HCT116 (cell line): ENCODE results near the gene ACE. TPM values are rescaled to one million over a fixed set of nuclear protein-coding genes. Genes with fewer than 3 reads are reported as not detected.

Experiments
- ATAC-seq: fragments of 200-7000 bp; cut with Tn5 transposase; 2 replicates; pipeline ENCODE4 v1.9.1; 2020; ENCODE audit warnings: mild to moderate bottlenecking, moderate library complexity
- BruUV-seq: library from RNA; stranded (reverse); fragments of 400-500 nt; replicated peaks from 2 replicates; lab custom pipeline; 2021; lab: Mats Ljungman, UMichigan
- CTCF ChIA-PET: fragments of 300-600 bp; sonication (Branson Sonifier 250); formaldehyde crosslinking; loops from one replicate; lab custom pipeline; 2021; ENCODE audit warnings: antibody characterized with exemption; lab: Charles Lee
- POLR2A ChIA-PET: fragments of 300-600, 350-600 bp; sonication (Branson Sonifier 250); formaldehyde crosslinking; loops from one replicate; lab custom pipeline; 2021; ENCODE audit warnings: antibody characterized with exemption; lab: Charles Lee
- RAD21 ChIA-PET, 2 experiments: fragments of 300-600 bp; sonication (Branson Sonifier 250); formaldehyde crosslinking; loops; one replicate each; lab custom pipeline; 2023; ENCODE audit warnings: low total read pairs in 2 of 2; ENCODE audit not compliant: uncharacterized antibody in 2 of 2, unreplicated experiment in 2 of 2, low non-redundant PET in 1 of 2; lab: Charles Lee
- DNase-seq: peaks from one replicate; pipeline ENCODE4 v3.0.0-alpha.2; 2010; ENCODE audit warnings: low read depth, low spot score
- H2AFZ ChIP-seq: fragments of 200-600 bp; shearing (Covaris generic), sonication (generic); 2 replicates; pipeline ENCODE4 v1.6.1; 2017; ENCODE audit warnings: low read depth, mixed run types, mixed read lengths, antibody characterized with exemption, low read length; ENCODE audit not compliant: poor library complexity, severe bottlenecking
- H3K27ac ChIP-seq: 2 replicates; pipeline ENCODE4 v1.5.1; 2012; ENCODE audit warnings: low read depth, low read length
- H3K27me3 ChIP-seq: fragments of 200-600 bp; sonication (generic); 2 replicates; pipeline ENCODE4 v1.6.1; 2016; ENCODE audit warnings: mixed run types, low read length, mixed read lengths; ENCODE audit not compliant: insufficient read depth
- H3K36me3 ChIP-seq, 2 experiments: fragments of 200-500 bp in 1 of 2; fragments of 200-600 bp in 1 of 2; sonication (Bioruptor generic) in 1 of 2; sonication (generic) in 1 of 2; 2 replicates each; pipeline versions ENCODE4 v1.5.1 to v1.6.1; 2014 to 2016; ENCODE audit warnings: low read length in 2 of 2, inconsistent platforms in 1 of 2, mixed read lengths in 1 of 2, mixed run types in 1 of 2; ENCODE audit not compliant: insufficient read depth in 2 of 2, control insufficient read depth in 1 of 2
- H3K4me1 ChIP-seq, 2 experiments: fragments of 200-600 bp in 1 of 2; sonication (generic) in 1 of 2; 2 replicates each; pipeline versions ENCODE4 v1.5.1 to v1.6.1; 2012 to 2017; ENCODE audit warnings: low read length in 2 of 2, inconsistent platforms in 1 of 2, mild to moderate bottlenecking in 1 of 2, mixed read lengths in 1 of 2, mixed run types in 1 of 2, moderate library complexity in 1 of 2; ENCODE audit not compliant: insufficient read depth in 2 of 2, control insufficient read depth in 1 of 2
- H3K4me2 ChIP-seq: fragments of 200-600 bp; sonication (generic); 2 replicates; pipeline ENCODE4 v1.6.1; 2017; ENCODE audit warnings: mixed run types, low read length, mixed read lengths
- H3K4me3 ChIP-seq, 2 experiments: fragments of 200-600 bp in 1 of 2; sonication (generic) in 1 of 2; replicated peaks in 1 of 2; 2 replicates each; pipeline ENCODE4 v1.5.1; 2011 to 2016; ENCODE audit warnings: low read length in 2 of 2, control low read depth in 1 of 2, low read depth in 1 of 2, mild to moderate bottlenecking in 1 of 2, mixed read lengths in 1 of 2, mixed run types in 1 of 2
- H3K79me2 ChIP-seq: fragments of 200-600 bp; sonication (generic); 2 replicates; pipeline ENCODE4 v1.6.1; 2017; ENCODE audit warnings: mild to moderate bottlenecking, mixed run types, low read length, moderate library complexity, mixed read lengths; ENCODE audit not compliant: insufficient read depth
- H3K9ac ChIP-seq: fragments of 200-600 bp; sonication (generic); 2 replicates; pipeline ENCODE4 v1.6.1; 2016; ENCODE audit warnings: low read length, mixed read lengths
- H3K9me2 ChIP-seq: fragments of 200-600 bp; sonication (generic), shearing (Covaris generic); 2 replicates; pipeline ENCODE4 v1.6.1; 2017; ENCODE audit warnings: mixed run types, mild to moderate bottlenecking, moderate library complexity; ENCODE audit not compliant: insufficient read depth
- H3K9me3 ChIP-seq, 2 experiments: fragments of 200-500 bp in 1 of 2; fragments of 200-600 bp in 1 of 2; sonication (Bioruptor generic) in 1 of 2; sonication (generic) in 1 of 2; 2 replicates each; pipeline ENCODE4 v1.6.1; 2014 to 2017; ENCODE audit warnings: low read length in 2 of 2, mixed read lengths in 2 of 2, inconsistent platforms in 1 of 2, low read depth in 1 of 2, mild to moderate bottlenecking in 1 of 2, mixed run types in 1 of 2, moderate library complexity in 1 of 2; ENCODE audit not compliant: control insufficient read depth in 1 of 2, insufficient read depth in 1 of 2
- H4K20me1 ChIP-seq: fragments of 200-600 bp; sonication (generic), shearing (Covaris generic); 2 replicates; pipeline ENCODE4 v1.6.1; 2017; ENCODE audit warnings: mixed run types, mild to moderate bottlenecking, moderate library complexity; ENCODE audit not compliant: insufficient read depth
- CEBPB ChIP-seq: IDR thresholded peaks from 2 replicates; pipeline ENCODE4 v1.6.1; 2012; ENCODE audit warnings: low read depth
- EGR1 ChIP-seq: IDR thresholded peaks from 2 replicates; pipeline ENCODE4 v1.6.1; 2012; ENCODE audit warnings: low read depth
- ELF1 ChIP-seq: IDR thresholded peaks from 2 replicates; pipeline ENCODE4 v1.6.1; 2012; ENCODE audit warnings: low read depth, borderline replicate concordance
- EZH2 ChIP-seq: fragments of 200-600 bp; sonication (generic); IDR thresholded peaks from 2 replicates; pipeline ENCODE4 v1.6.1; 2017; ENCODE audit warnings: antibody characterized with exemption, mixed run types
- POLR2A ChIP-seq: IDR thresholded peaks from 2 replicates; pipeline ENCODE4 v1.7.0; 2011; ENCODE audit warnings: borderline replicate concordance; ENCODE audit not compliant: insufficient read depth, insufficient read length; ENCODE audit errors: extremely low read depth
- POLR2AphosphoS5 ChIP-seq: IDR thresholded peaks from 2 replicates; pipeline ENCODE4 v1.6.1; 2011; ENCODE audit warnings: mild to moderate bottlenecking, low read depth, low read length, moderate library complexity
- SP1 ChIP-seq: IDR thresholded peaks from 2 replicates; pipeline ENCODE4 v1.6.1; 2012; ENCODE audit warnings: low read depth
- SRF ChIP-seq: IDR thresholded peaks from 2 replicates; pipeline ENCODE4 v1.6.1; 2012; ENCODE audit warnings: low read depth
- TCF7L2 ChIP-seq: IDR thresholded peaks from 2 replicates; pipeline ENCODE4 v1.7.0; 2011; ENCODE audit warnings: borderline replicate concordance, inconsistent platforms; ENCODE audit not compliant: insufficient read depth, insufficient read length; ENCODE audit errors: extremely low read depth
- intact Hi-C: fragments of 100-400 bp; cut with micrococcal nuclease; formaldehyde crosslinking; loops from 2 replicates; pipeline ENCODE4 v1.10.0; 2022
- total RNA-seq: library from RNA; stranded (reverse); gene quantifications from one replicate; pipeline ENCODE4 v1.2.1, GENCODE V29; 2021; ENCODE audit not compliant: unreplicated experiment
- TF ChIP-seq, protein P1 (sequence below): IDR thresholded peaks from 2 replicates; pipeline ENCODE4 v1.6.1; 2012; ENCODE audit warnings: low read depth

The ACE gene
- total RNA-seq, 1 experiment from 2014 or later = 7.7 TPM

- intact Hi-C loops = no loop called here
- no peaks in the 10 kb centered on the region; the same call in 1 of the 2 replicates for H3K27me3 ChIP-seq
Observed at GRCh38 chr17:63540590-63540989, 63.7 kb downstream of the ACE start.

More at GRCh38 chr17:63540590-63540989, 63.7 kb downstream of the ACE start:
- H3K4me3 ChIP-seq = no peak overlapping the region
- no peaks in the 10 kb centered on the region for H4K20me1 ChIP-seq
- ChIA-PET CTCF (no interaction called here), RAD21 (no interaction called here)
- H3K9me3 ChIP-seq = no peaks in the 10 kb centered on the region
- H3K4me2 ChIP-seq = no peak overlapping the region
- no peak for DNase-seq
- H3K9ac ChIP-seq = no peak overlapping the region
- TF ChIP-seq SRF (no peak), EZH2 (no peak), POLR2A (no peak), CEBPB (no peak), POLR2AphosphoS5 (no peak), SP1 (no peak), ELF1 (no peak), TCF7L2 (no peak), EGR1 (no peak)
- TF ChIP-seq, protein P1, sequence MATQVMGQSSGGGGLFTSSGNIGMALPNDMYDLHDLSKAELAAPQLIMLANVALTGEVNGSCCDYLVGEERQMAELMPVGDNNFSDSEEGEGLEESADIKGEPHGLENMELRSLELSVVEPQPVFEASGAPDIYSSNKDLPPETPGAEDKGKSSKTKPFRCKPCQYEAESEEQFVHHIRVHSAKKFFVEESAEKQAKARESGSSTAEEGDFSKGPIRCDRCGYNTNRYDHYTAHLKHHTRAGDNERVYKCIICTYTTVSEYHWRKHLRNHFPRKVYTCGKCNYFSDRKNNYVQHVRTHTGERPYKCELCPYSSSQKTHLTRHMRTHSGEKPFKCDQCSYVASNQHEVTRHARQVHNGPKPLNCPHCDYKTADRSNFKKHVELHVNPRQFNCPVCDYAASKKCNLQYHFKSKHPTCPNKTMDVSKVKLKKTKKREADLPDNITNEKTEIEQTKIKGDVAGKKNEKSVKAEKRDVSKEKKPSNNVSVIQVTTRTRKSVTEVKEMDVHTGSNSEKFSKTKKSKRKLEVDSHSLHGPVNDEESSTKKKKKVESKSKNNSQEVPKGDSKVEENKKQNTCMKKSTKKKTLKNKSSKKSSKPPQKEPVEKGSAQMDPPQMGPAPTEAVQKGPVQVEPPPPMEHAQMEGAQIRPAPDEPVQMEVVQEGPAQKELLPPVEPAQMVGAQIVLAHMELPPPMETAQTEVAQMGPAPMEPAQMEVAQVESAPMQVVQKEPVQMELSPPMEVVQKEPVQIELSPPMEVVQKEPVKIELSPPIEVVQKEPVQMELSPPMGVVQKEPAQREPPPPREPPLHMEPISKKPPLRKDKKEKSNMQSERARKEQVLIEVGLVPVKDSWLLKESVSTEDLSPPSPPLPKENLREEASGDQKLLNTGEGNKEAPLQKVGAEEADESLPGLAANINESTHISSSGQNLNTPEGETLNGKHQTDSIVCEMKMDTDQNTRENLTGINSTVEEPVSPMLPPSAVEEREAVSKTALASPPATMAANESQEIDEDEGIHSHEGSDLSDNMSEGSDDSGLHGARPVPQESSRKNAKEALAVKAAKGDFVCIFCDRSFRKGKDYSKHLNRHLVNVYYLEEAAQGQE = no peak
- TF ChIP-seq, all 23 proteins: peak for 0
- ATAC-seq = no peak
- H3K79me2 ChIP-seq = no peaks in the 10 kb centered on the region
- BruUV-seq = no TSS peak
- POLR2A ChIA-PET = no interaction called here
- no peaks in the 10 kb centered on the region for H3K9me2 ChIP-seq
- H3K36me3 ChIP-seq = no peaks in the 10 kb centered on the region
- peaks cover 2 to 5% of the 10 kb centered on the region in 2 experiments; a peak in 2 of 4 replicates for H3K4me1 ChIP-seq
- H3K27ac ChIP-seq = no peak overlapping the region
- no peak overlapping the region for H2AFZ ChIP-seq
